CD4-positive, alpha-beta T cell treated with Interleukin-17A for 4 hours (primary cell): ENCODE data around the gene ALDH3B2.

Experiments used
- DNase-seq: peaks from one replicate; pipeline ENCODE4 v3.0.0-alpha.2; 2020; ENCODE audit warnings: mixed read lengths

ALDH3B2 gene

DNA sequence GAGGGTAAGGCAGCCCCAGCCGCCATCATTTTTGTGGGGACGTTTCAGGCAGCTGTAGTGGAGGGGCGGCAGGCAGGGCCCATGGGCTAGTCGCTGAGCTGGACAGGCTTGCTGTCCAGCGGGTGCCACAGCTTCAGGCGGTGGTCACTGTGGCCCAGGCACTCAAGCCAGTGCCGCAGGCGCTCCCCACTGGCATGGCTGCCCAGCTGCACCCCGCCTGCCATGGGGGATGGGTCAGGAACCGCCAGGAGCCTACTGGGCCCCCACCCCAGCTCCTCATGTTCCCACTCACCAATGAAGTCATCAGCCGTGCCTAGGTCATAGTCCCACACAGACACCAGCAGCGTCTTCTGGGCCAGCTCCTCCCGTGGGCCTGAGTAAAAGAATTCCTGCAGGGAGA lies 61.7 kb downstream of the ALDH3B2 start:
- DNase-seq = no peak
